Skeletal muscle cell (primary cell): ENCODE data around the gene CACNA2D3.
"Not testable (repeated sequence)": the region's sequence is repeated elsewhere in the genome, so short reads cannot be mapped to it uniquely, and the experiment has no call there.

ENCODE experiments used
- DNase-seq: peaks from one replicate; pipeline ENCODE4 v3.0.0-alpha.2; 2010; ENCODE audit warnings: low read depth
- H3K4me3 ChIP-seq: 2 replicates; pipeline ENCODE4 v1.5.1; 2011; ENCODE audit warnings: low read depth, mild to moderate bottlenecking, control low read depth, low read length, moderate library complexity

Gene CACNA2D3

GRCh38 chr3:54384279-54384678, 261.9 kb downstream of the CACNA2D3 start:
- no peak overlapping the region for H3K4me3 ChIP-seq
- DNase-seq, result no peak

- no peak overlapping the region for H3K4me3 ChIP-seq
- DNase-seq, result no peak
Observed at GRCh38 chr3:54390582-54390981, 268.2 kb downstream of the CACNA2D3 start.

- H3K4me3 ChIP-seq, result no peak overlapping the region
- DNase-seq, result no peak
Observed at GRCh38 chr3:54393150-54393549, 270.8 kb downstream of the CACNA2D3 start.

GRCh38 chr3:54408328-54408727, 286.0 kb downstream of the CACNA2D3 start:
- no peak overlapping the region for H3K4me3 ChIP-seq
- DNase-seq, result no peak

- no peak overlapping the region for H3K4me3 ChIP-seq
- no peak for DNase-seq
Observed at GRCh38 chr3:54421943-54422342, 299.6 kb downstream of the CACNA2D3 start.

- DNase-seq, result no peak
- no peak overlapping the region for H3K4me3 ChIP-seq
Observed at GRCh38 chr3:54424292-54424691, 301.9 kb downstream of the CACNA2D3 start.

- H3K4me3 ChIP-seq, result no peak overlapping the region
- no peak for DNase-seq
Observed at GRCh38 chr3:54426381-54426780, 304.0 kb downstream of the CACNA2D3 start.

- DNase-seq, result no peak
- no peak overlapping the region for H3K4me3 ChIP-seq
Observed at GRCh38 chr3:54427501-54427900, 305.1 kb downstream of the CACNA2D3 start.

- peak; percentile 24 for DNase-seq
Observed at GRCh38 chr3:54427941-54428871, 305.9 kb downstream of the CACNA2D3 start.

GRCh38 chr3:54432975-54433374, 310.6 kb downstream of the CACNA2D3 start:
- no peak for DNase-seq
- no peak overlapping the region for H3K4me3 ChIP-seq

More at GRCh38 chr3:54427941-54428871, 305.9 kb downstream of the CACNA2D3 start:
- H3K4me3 ChIP-seq, result no peak overlapping the region

- no peak overlapping the region for H3K4me3 ChIP-seq
- DNase-seq, result no peak
Observed at GRCh38 chr3:54433846-54434245, 311.5 kb downstream of the CACNA2D3 start.

GRCh38 chr3:54434756-54435155, 312.4 kb downstream of the CACNA2D3 start:
- H3K4me3 ChIP-seq, result no peak overlapping the region
- no peak for DNase-seq

GRCh38 chr3:54437271-54437670, 314.9 kb downstream of the CACNA2D3 start:
- DNase-seq, result no peak
- no peak overlapping the region for H3K4me3 ChIP-seq

- DNase-seq, result no peak
- H3K4me3 ChIP-seq, result no peak overlapping the region
Observed at GRCh38 chr3:54443561-54444161, 321.3 kb downstream of the CACNA2D3 start.

GRCh38 chr3:54445630-54446029, 323.3 kb downstream of the CACNA2D3 start:
- no peak overlapping the region for H3K4me3 ChIP-seq
- DNase-seq, result no peak

GRCh38 chr3:54447427-54447826, 325.1 kb downstream of the CACNA2D3 start:
- DNase-seq, result no peak
- H3K4me3 ChIP-seq, result no peak overlapping the region

- DNase-seq, result no peak
- no peak overlapping the region for H3K4me3 ChIP-seq
Observed at GRCh38 chr3:54454806-54455205, 332.5 kb downstream of the CACNA2D3 start.

GRCh38 chr3:54458357-54458756, 336.0 kb downstream of the CACNA2D3 start:
- no peak for DNase-seq
- no peak overlapping the region for H3K4me3 ChIP-seq

GRCh38 chr3:54464554-54464953, 342.2 kb downstream of the CACNA2D3 start:
- not testable (repeated sequence) for H3K4me3 ChIP-seq, DNase-seq

GRCh38 chr3:54476891-54477290, 354.5 kb downstream of the CACNA2D3 start:
- no peak overlapping the region for H3K4me3 ChIP-seq
- no peak for DNase-seq
